LNCAP (cell line): ENCODE measurements around the gene WNK2.
A peak's percentile ranks its signal among the peaks of the same experiment; 100 is the strongest.

Source experiments
- CTCF ChIP-seq: fragments of 450-650 bp; IDR thresholded peaks from 2 replicates; pipeline ENCODE4 v1.5.1; 2017; ENCODE audit warnings: mild to moderate bottlenecking

WNK2 gene

GRCh38 chr9:93155716-93156474, 28.0 kb upstream of the WNK2 start:
- no peak for TF ChIP-seq CTCF

GRCh38 chr9:93156475-93157008, 27.4 kb upstream of the WNK2 start:
- no peak for TF ChIP-seq CTCF

GRCh38 chr9:93159601-93160471, 24.1 kb upstream of the WNK2 start:
- peak; percentile 99 for TF ChIP-seq CTCF

GRCh38 chr9:93161786-93162562, 22.0 kb upstream of the WNK2 start:
- TF ChIP-seq CTCF: no peak

- TF ChIP-seq CTCF: no peak
Measured at GRCh38 chr9:93164085-93164484, 19.9 kb upstream of the WNK2 start.

- TF ChIP-seq CTCF: no peak
Measured at GRCh38 chr9:93166699-93167098, 17.2 kb upstream of the WNK2 start.

GRCh38 chr9:93167185-93167584, 16.8 kb upstream of the WNK2 start:
- no peak for TF ChIP-seq CTCF
